ENCODE data around the gene ABAT. TPM values are rescaled to one million over a fixed set of nuclear protein-coding genes. Genes with fewer than 3 reads are reported as not detected.

Gene ABAT
- total and polyA plus RNA-seq, 2 of the 8 experiments (the other 6 are each of a cell fraction or from before 2014, with no cell fraction given) = 6.4 to 8.4 TPM

GRCh38 chr16:8819411-8820034, 145.1 kb downstream of the ABAT start:
- Histone ChIP-seq H3K79me2 (ENCODE audit: control insufficient read depth in 1 of 2, insufficient read depth in 2 of 2, low read length in 2 of 2) (no peaks in the 10 kb centered on the region), H3K23ac (ENCODE audit: insufficient read length) (no peak overlapping the region), H4K91ac (replicated peaks; ENCODE audit: insufficient read length, low read length) (no peak overlapping the region), H3K4ac (replicated peaks; ENCODE audit: insufficient read length, low read depth, low read length) (no peak overlapping the region), H2BK5ac (ENCODE audit: low read depth, low read length) (no peak overlapping the region), H3K4me2 (ENCODE audit: insufficient read depth in 1 of 2, low read depth in 2 of 2, low read length in 2 of 2) (no peak overlapping the region), H3K79me1 (ENCODE audit: low read depth, low read length) (no peaks in the 10 kb centered on the region; the same call in 1 of the 2 replicates), H3K18ac (ENCODE audit: extremely low read depth, low read length) (no peak overlapping the region), H3K9me3 (ENCODE audit: insufficient read depth in 2 of 2, low read depth in 1 of 2, low read length in 1 of 2) (no peaks in the 10 kb centered on the region), H3K27ac (ENCODE audit: low read depth, low read length) (no peak overlapping the region), H3K36me3 (ENCODE audit: control insufficient read depth in 2 of 4, insufficient read depth in 4 of 4, low read length in 3 of 4) (peaks cover 7 to 54% (median 29%) of the 10 kb centered on the region in 4 experiments), H4K20me1 (replicated peaks in 1 of 2; ENCODE audit: control insufficient read depth in 1 of 2, insufficient read depth in 2 of 2, low read length in 2 of 2) (peaks cover 0 to 4% of the 10 kb centered on the region in 2 experiments), H4K8ac (ENCODE audit: extremely low read depth, insufficient read depth, low read length) (no peak overlapping the region), H2BK20ac (ENCODE audit: low read length) (no peak overlapping the region), H3K4me3 (ENCODE audit: extremely low read depth in 1 of 4, insufficient read depth in 2 of 4, low read depth in 3 of 4, low read length in 4 of 4) (no peak overlapping the region), H2BK12ac (ENCODE audit: low read depth, low read length) (no peak overlapping the region), H2BK15ac (ENCODE audit: low read length) (no peak overlapping the region), H4K5ac (ENCODE audit: insufficient read length, low read depth, low read length) (no peak overlapping the region), H3K23me2 (ENCODE audit: low read depth, low read length) (no peaks in the 10 kb centered on the region), H3K14ac (ENCODE audit: insufficient read length) (no peak overlapping the region), H2BK120ac (replicated peaks; ENCODE audit: low read depth, low read length) (no peak overlapping the region), H2AFZ (ENCODE audit: low read length) (no peak overlapping the region), H2AK5ac (ENCODE audit: low read depth, low read length) (no peak overlapping the region), H3K27me3 (replicated peaks in 1 of 4; ENCODE audit: control insufficient read depth in 3 of 4, extremely low read depth in 1 of 4, insufficient read depth in 3 of 4, low read length in 3 of 4) (no peaks in the 10 kb centered on the region), H3K4me1 (replicated peaks in 1 of 4; ENCODE audit: control insufficient read depth in 3 of 4, insufficient read depth in 4 of 4, low read length in 3 of 4) (peaks cover 0 to 5% (median 1%) of the 10 kb centered on the region in 4 experiments; a peak in 3 of 7 replicates), H3K9ac (replicated peaks in 1 of 4; ENCODE audit: extremely low read depth in 1 of 4, low read depth in 3 of 4, low read length in 3 of 4) (no peak overlapping the region), H3K56ac (replicated peaks; ENCODE audit: insufficient read length, low read depth, low read length) (no peak overlapping the region)
- 83% methylated on average over 6 of the region's 6 CpGs; no CpG with 5 or more reads in 1 of the 2 experiments for WGBS, 2 experiments (ENCODE audit: extremely low coverage in 1 of 2, insufficient coverage in 1 of 2, insufficient read length in 1 of 2, insufficient replicate concordance in 2 of 2, low coverage in 1 of 2, low lambda C conversion rate in 2 of 2, missing lambda C conversion rate in 1 of 2)
- CTCF ChIA-PET (ENCODE audit: partially characterized antibody) = interaction anchor here (0.6 to 1.4 kb wide), 4 partner anchors 16 to 234 kb away, joined by 3 to 9 read pairs (median 4); no protein-coding TSS in a partner anchor
- FAIRE-seq (no peak), DNase-seq (ENCODE audit: low read depth in 1 of 2, low spot score in 2 of 2) (no peak)
- POLR2A ChIA-PET (ENCODE audit: partially characterized antibody) = interaction anchor here (0.7 to 5.8 kb wide), 8 partner anchors 8 to 50 kb away, joined by 3 to 54 read pairs (median 6); partner anchors contain the start of gene CARHSP1
- TF ChIP-seq SAP30 (IDR thresholded peaks at IDR 0.05; ENCODE audit: insufficient read depth, insufficient replicate concordance, low read length) = no peak
- TF ChIP-seq SP1 (IDR thresholded peaks at IDR 0.05; ENCODE audit: low read depth, low read length) = no peak
- TF ChIP-seq SRF (IDR thresholded peaks at IDR 0.05; ENCODE audit: low read depth, low read length) = no peak
